ENCODE measurements around the gene MRPS11. TPM values are rescaled to one million over a fixed set of nuclear protein-coding genes. Genes with fewer than 3 reads are reported as not detected.
"Not testable (repeated sequence)": the region's sequence is repeated elsewhere in the genome, so short reads cannot be mapped to it uniquely, and the experiment has no call there.

MRPS11 gene
- total RNA-seq, 1 donor from 2014 or later = 75.6 TPM

- H3K4me1 ChIP-seq = peaks cover 18% of the 10 kb centered on the region
- H3K9me3 ChIP-seq (replicated peaks) = no peaks in the 10 kb centered on the region
- H3K36me3 ChIP-seq = peaks cover 40% of the 10 kb centered on the region
- no peak overlapping the region for H3K27ac ChIP-seq (replicated peaks)
- no peak for DNase-seq
- TF ChIP-seq CTCF (IDR thresholded peaks at IDR 0.05; ENCODE audit: borderline replicate concordance) = no peak
- no peak overlapping the region for H3K4me3 ChIP-seq
- H3K27me3 ChIP-seq (ENCODE audit: low read depth) = no peaks in the 10 kb centered on the region
- intact Hi-C loops (cut with micrococcal nuclease) = no loop called here
Measured at GRCh38 chr15:88456733-88457132, 10.8 kb upstream of the MRPS11 start.

- intact Hi-C loops (cut with micrococcal nuclease) = no loop called here
- no peaks in the 10 kb centered on the region for H3K9me3 ChIP-seq (replicated peaks)
- no peak overlapping the region for H3K4me3 ChIP-seq
- H3K27me3 ChIP-seq (ENCODE audit: low read depth) = no peaks in the 10 kb centered on the region
- H3K27ac ChIP-seq (replicated peaks) = peak overlapping the region; percentile 57
- TF ChIP-seq CTCF (IDR thresholded peaks at IDR 0.05; ENCODE audit: borderline replicate concordance) = no peak
- H3K4me1 ChIP-seq = peaks cover 59% of the 10 kb centered on the region
- H3K36me3 ChIP-seq = peaks cover 64% of the 10 kb centered on the region
- DNase-seq = no peak
Measured at GRCh38 chr15:88463870-88464532, 3.5 kb upstream of the MRPS11 start.

- peak overlapping the region; percentile 97 for H3K4me3 ChIP-seq
- peaks cover 71% of the 10 kb centered on the region for H3K4me1 ChIP-seq
- no peak for TF ChIP-seq CTCF (IDR thresholded peaks at IDR 0.05; ENCODE audit: borderline replicate concordance)
- intact Hi-C loops (cut with micrococcal nuclease) = no loop called here
- no peak overlapping the region for H3K27ac ChIP-seq (replicated peaks)
- no peaks in the 10 kb centered on the region for H3K27me3 ChIP-seq (ENCODE audit: low read depth)
- no peak for DNase-seq
- H3K9me3 ChIP-seq (replicated peaks) = no peaks in the 10 kb centered on the region
- H3K36me3 ChIP-seq = peaks cover 49% of the 10 kb centered on the region
Measured at GRCh38 chr15:88465633-88466224, 1.8 kb upstream of the MRPS11 start.

GRCh38 chr15:88467935-88468528 is 524 bp downstream of the MRPS11 start:
- Histone ChIP-seq H3K4me1 (peaks cover 71% of the 10 kb centered on the region), H3K27ac (replicated peaks) (peak overlapping the region; percentile 97), H3K4me3 (peak overlapping the region; percentile 97), H3K36me3 (peaks cover 43% of the 10 kb centered on the region), H3K27me3 (ENCODE audit: low read depth) (no peaks in the 10 kb centered on the region), H3K9me3 (replicated peaks) (no peaks in the 10 kb centered on the region)
- intact Hi-C loops (cut with micrococcal nuclease) = no loop called here
- TF ChIP-seq CTCF (IDR thresholded peaks at IDR 0.05; ENCODE audit: borderline replicate concordance) = no peak
- no peak for DNase-seq

GRCh38 chr15:88468721-88469120 is 1.2 kb downstream of the MRPS11 start:
- H3K27ac ChIP-seq (replicated peaks); DNase-seq; intact Hi-C loops (cut with micrococcal nuclease); H3K9me3 ChIP-seq (replicated peaks); H3K27me3 ChIP-seq (ENCODE audit: low read depth): not testable (repeated sequence)
- Histone ChIP-seq H3K4me1 (peaks cover 64% of the 10 kb centered on the region), H3K36me3 (peaks cover 43% of the 10 kb centered on the region), H3K4me3 (peak overlapping the region; percentile 97)

- Histone ChIP-seq H3K36me3 (peaks cover 43% of the 10 kb centered on the region), H3K4me1 (peaks cover 58% of the 10 kb centered on the region), H3K27me3 (ENCODE audit: low read depth) (no peaks in the 10 kb centered on the region), H3K9me3 (replicated peaks) (no peaks in the 10 kb centered on the region), H3K27ac (replicated peaks) (no peak overlapping the region), H3K4me3 (no peak overlapping the region)
- TF ChIP-seq CTCF (IDR thresholded peaks at IDR 0.05; ENCODE audit: borderline replicate concordance) = no peak
- no peak for DNase-seq
- intact Hi-C loops (cut with micrococcal nuclease) = no loop called here
Measured at GRCh38 chr15:88469321-88469720, 1.8 kb downstream of the MRPS11 start.

All from left ventricle myocardium inferior (tissue), 1 donor.